ENCODE results near the gene MAFG.

DNA sequence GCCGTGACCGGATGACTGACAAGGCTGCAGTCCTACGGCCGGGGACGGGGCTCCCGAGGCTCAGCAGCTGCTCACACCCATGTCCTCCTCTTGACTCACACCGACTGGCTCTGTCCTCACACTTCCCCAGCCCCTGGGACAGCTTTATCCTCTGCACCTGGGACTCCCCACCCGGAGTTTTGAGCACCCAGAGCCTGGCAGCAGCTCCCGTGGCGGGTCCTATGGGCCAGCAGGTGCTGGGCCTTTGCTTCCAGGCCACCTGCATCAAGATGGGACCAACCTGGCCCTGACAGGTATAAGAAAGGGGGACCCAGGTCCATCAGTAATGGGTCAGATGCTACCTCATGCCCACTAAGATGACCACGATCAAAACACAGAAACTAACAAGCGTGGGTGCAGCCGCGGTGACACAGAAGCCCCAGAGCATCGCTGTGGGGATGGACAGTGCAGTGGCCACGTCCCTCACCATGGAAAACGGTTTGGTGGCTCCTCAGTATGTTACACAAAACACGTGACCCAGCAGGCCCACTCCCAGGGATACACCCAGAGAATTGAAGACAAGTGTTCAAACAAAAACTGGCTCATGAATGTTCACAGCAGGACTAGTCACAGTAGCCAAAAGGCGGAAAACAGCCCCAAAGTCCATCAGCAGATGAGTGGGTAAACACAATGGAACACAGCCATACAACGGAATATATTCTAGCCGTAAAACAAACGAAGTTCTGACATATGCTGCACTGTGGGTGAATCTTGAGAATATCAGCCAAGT, 36.7 kb upstream of the MAFG start:
- TF ChIP-seq, protein P1, sequence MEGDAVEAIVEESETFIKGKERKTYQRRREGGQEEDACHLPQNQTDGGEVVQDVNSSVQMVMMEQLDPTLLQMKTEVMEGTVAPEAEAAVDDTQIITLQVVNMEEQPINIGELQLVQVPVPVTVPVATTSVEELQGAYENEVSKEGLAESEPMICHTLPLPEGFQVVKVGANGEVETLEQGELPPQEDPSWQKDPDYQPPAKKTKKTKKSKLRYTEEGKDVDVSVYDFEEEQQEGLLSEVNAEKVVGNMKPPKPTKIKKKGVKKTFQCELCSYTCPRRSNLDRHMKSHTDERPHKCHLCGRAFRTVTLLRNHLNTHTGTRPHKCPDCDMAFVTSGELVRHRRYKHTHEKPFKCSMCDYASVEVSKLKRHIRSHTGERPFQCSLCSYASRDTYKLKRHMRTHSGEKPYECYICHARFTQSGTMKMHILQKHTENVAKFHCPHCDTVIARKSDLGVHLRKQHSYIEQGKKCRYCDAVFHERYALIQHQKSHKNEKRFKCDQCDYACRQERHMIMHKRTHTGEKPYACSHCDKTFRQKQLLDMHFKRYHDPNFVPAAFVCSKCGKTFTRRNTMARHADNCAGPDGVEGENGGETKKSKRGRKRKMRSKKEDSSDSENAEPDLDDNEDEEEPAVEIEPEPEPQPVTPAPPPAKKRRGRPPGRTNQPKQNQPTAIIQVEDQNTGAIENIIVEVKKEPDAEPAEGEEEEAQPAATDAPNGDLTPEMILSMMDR (IDR thresholded peaks at IDR 0.05), result no peak
- TF ChIP-seq ZFX (IDR thresholded peaks at IDR 0.05; ENCODE audit: borderline replicate concordance), result no peak
